Sigmoid colon (tissue), 4 donors: ENCODE results near the gene TAP2.

Experiments used
- EP300 ChIP-seq, 4 donors: sonication (generic); formaldehyde crosslinking; IDR thresholded peaks; one replicate each; pipeline ENCODE4 v1.6.1; 2017; ENCODE audit warnings: antibody characterized with exemption in 4 of 4
- POLR2A ChIP-seq, 2 donors: fragments of 450-650 bp; IDR thresholded peaks; one replicate each; pipeline ENCODE4 v1.6.1; 2016; ENCODE audit warnings: antibody characterized with exemption in 2 of 2, mild to moderate bottlenecking in 2 of 2, moderate library complexity in 2 of 2

GRCh38 chr6:32796848-32797776 is 41.4 kb downstream of the TAP2 start:
- TF ChIP-seq EP300 (IDR thresholded peaks at IDR 0.05) (no peak), POLR2A (IDR thresholded peaks at IDR 0.05) (no peak)
